GM18526 (cell line): ENCODE results near the gene HOXC5.

Experiments
- POLR2A ChIP-seq: IDR thresholded peaks from 3 replicates; pipeline ENCODE4 v1.6.1; 2011; ENCODE audit not compliant: insufficient read length; ENCODE audit errors: extremely low read depth

HOXC5 gene

DNA sequence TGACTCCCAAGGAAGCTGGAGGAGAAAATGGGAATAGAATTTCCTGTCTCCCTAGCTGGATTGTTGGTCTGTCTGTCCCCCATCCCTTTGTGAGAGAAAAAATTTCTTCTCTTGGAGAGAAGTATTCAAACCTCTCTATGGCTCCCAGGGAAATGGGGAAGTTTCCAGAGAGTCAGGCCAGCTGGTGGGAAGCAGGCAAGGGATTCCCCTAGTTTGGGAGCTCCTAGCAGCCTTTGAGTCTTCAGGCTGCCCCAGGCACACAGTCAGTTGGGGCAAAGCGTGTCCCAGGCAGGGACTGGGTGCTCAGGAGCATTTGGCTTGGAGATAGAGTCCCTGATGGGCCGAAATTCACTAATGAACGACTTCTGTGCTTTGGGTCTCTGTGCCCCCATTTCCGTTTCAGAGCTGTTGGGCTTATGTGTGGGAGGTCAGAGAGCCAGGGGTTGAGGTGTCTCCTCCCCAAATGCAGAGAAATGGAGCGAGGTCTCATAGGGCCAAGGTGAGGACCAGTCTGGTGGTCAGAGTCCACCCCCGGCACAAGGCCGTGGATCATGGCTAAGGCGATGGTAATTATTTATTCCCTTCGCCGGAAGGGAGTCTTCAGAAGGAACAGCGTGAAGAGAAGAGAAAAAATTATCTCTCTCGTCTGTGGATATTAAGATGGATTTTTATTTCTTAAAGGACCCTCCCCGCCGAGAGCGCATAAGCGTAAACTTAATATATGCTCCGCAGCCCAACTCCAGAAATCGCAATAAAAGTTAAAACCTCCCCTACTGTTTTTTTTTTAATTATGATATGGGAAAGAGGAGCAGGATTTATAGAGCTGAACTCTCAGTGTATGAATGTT lies 39.5 kb upstream of the HOXC5 start:
- no peak for TF ChIP-seq POLR2A

DNA sequence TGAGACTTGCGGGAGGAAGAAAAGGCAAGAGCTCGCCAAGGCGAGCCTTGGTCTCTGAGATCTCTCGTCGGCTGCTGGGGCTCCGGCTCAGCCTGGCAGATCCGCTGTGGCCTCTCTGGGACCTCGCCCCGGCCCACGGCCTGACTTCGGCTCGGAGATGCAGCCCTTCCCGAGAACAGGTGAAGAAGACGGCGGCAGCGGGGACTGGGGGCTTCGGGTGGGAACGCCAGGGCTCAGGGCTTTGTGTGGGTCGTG lies 38.9 kb upstream of the HOXC5 start:
- no peak for TF ChIP-seq POLR2A

DNA sequence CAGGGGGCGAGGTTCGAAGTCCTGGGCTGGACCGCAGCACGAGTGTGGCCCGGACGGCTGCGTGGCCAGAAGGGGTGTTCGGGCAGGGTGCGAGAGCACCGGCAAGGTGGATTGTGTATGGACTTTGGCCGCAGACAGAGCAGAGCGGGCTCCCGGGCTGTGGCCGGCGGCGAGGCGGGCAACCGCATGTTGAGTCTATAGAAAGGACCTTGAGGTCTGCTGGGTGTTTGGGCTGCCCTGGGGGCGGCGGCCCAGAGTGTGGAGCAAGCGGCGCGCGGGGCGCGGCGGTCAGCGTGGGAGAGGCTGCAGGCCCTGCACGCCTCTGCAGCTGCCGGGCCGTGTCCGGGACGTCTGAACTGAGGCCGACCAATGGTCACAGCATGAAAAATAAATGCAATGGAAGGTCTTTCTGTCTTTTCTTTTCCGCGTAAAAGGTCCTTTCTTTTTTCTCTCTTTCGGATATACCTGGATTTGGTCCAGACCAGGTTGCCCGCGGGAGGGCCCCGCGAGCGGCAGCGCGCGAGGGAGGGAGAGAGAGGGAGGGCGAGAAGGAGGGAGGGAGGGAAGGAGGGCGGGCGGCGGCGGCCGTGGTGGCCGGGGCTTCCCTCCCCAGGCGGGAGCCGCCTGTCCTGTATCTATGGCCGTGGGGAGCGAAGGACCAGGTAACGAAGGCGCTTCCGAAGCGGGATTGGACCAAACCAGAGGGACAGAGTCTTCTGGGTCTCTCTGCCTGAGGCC lies 38.4 kb upstream of the HOXC5 start:
- TF ChIP-seq POLR2A, result no peak

DNA sequence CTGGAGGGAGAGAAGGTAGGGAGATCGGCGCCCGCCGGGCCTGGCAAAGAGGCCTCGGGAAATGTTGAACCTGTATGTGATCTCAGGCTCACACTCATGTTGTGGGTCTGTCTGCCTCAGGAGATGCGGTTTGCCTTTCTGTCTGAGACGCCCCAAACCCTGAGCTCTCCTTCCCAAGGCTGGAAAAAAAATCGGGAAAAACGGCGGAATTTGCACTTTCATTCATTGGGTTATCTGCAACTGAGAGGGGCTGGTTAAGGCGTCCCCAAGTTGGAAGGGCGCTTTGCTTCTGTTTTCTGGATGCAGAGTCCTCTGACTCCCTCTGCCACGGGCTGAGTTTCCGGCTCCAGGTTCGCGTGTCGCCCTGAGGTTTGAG lies 37.9 kb upstream of the HOXC5 start:
- TF ChIP-seq POLR2A, result no peak

DNA sequence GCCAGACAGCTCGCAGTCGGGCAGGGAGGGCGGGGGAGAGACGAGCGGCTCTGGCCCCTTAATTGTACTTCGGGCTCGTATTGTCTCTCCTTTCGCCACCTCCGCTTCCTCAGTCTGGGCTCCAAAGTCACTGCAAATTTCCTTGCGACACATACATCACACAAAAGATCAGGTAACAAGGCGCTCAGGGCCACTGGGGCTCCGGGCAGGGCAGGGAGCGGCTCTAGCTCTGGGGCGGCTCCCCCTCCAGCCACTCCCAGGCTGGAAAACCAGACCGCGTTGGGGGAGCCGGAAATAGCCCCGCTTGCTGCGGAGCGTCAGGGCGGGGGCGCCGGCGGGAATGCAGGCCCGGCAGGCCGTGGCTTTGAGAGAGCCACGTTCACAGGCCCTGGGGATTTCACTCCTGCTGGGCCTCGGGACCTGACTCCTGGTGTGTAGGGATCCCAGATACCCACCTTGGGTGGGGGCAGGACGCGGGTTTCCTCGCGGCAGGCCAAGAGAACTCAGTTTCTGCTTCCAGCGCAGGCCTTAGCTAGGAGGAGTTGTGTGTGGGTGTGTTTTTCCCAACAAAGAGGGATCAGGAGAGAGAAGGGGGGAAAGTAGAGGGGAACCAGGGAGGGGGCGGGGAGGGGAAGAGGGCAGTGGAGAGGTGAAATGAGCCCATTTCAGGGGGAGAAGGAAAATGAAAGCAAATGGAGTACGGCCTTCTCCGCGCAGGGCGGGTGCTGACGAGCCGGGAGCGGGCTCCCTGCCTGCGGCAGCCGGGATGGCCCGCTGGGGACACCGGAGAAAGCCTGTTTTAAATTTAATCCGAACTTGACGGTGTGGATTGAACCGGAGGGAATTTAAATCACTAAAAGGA lies 37.2 kb upstream of the HOXC5 start:
- no peak for TF ChIP-seq POLR2A

DNA sequence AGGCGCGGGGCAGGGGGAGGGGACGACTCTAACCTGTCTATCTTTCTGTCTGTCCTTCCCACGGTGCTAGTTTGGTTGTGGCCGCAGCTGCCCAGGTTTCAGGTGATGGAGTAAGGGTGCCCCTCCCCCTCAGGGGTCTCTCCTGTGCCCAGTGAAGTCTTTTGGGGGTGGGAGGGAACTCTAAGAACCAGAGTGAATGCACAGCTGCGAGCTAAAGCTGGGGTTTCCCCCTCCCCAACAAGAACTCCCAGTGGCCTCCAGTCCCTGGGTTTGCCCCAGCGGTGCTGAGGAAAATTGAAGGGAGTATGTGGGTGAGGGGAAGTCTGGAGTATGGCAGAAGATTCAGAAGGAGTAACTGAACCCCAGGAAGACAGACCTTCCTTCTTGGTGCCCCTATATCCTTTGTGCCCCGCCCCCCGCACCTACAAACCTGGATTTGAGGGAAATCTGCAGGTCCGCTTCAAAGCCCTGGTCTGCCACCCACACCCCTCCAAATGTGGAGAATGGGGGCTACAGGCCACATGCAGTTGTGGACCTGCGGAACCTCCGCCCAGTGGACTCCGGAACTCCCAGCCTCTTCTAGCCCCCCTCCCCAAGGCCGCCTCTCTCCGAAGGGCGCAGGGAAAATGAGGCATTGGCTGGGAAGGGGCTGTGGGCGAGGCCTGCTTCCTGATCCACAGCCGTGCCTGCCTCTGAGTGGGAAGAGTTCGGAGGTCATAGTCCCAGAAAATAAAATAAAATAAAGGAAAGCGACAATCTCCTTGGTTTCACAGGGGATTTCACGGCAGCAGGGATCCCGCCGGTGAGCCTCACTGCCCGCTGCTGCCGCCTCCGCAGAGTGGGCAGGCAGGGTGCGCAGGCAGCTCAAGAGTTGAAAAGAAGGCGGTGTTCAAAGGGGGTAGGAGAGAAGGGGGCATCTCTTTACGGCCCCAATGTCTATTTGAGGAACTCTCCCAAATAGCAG lies 36.3 kb upstream of the HOXC5 start:
- TF ChIP-seq POLR2A, result no peak

DNA sequence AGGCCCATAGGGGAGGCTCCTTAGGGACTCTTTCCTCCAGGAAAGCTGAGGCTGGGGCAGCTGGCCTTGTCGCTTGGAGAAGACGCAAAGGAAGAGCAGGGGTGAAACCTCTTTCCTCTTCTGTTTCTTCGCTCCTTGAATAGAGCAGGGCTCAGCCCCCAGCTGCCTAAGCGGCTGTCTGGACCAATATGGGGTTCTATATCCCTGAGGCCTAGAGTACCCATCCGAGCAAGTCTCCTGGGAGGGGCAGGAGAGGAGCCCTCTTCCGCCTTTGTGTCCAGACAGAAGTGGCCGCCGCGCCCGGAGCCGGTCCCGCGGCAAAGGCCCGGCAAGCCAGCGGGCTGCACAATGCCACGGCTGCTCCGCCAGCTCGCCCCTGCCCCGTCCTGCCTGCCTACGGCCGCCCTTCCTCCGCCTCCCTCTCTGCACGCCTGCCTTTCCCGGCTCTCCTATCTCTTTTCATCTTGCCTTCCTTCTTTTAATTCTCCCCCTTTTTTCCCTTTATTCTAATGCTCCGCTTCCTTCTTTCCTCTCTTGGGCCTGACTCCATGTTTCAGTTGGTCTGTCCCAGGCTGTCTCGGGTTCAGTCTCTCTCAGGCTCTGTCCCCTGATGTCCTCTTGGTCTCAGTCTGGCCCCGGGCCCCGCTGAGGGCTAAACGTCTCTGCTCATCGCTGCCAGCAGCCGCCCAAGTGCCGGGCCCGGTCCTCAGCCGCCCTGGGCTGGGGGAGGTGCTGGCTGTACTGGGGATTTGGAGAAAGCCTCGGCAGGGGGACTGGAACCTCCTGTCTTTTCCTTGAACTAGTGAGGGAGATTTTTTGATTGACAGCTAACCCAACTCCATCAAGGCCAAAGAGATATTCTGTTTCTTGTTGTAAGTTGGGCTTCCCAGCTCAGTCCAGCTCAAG lies 35.4 kb upstream of the HOXC5 start:
- TF ChIP-seq POLR2A, result no peak

DNA sequence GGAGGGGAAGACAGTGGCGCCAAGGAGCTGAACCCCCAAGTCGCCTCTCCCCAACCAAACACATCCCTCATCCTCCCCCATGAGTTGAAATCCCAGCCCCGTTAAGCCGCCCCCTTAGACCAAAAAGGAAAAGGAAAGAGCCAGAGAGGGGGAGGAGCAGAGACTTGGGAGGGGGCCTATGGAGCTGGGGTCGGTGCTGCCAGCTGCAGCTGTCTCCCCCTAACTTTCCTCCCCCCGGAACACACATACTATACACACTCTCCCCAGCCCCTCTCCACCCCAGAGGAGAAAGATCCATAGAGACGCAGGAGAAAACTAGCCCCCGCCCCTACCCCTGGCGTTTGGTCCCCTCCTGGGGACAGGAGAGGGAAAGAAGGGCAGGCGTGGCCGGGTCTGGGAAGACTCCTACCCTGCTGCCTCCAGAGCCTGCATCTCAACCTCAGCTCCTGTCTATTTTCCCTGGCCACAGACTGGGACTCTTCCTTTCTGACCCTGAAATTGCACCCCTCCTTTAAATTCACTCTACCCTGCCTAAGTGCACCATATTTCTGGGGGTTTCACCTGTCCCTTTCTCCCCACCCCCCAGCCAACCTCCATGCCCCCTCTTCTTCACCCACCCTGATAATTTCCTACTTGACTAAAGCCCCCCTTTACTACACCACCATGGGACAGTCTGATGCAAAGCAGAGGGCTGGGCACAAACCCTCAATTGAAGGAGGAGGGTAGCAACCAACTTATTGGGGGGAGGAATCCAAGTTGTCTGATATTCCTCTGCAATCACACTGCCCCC lies 34.5 kb upstream of the HOXC5 start:
- no peak for TF ChIP-seq POLR2A

DNA sequence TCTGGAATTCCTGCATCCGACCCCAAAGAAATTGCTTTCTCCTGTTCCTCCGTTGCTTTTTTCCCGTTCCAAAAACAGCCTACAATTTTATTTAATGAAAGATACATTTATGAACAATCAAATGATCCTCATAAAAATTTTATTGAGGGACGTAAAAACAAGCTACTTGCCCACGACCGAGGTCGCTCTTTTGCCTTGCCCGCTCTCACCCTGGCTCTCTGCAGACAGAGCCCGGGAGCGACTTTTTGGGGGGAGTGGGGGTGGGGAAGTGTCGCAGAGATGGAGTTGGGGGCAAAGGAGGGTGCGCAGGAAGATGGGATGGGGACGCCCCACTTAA lies 34.0 kb upstream of the HOXC5 start:
- no peak for TF ChIP-seq POLR2A

DNA sequence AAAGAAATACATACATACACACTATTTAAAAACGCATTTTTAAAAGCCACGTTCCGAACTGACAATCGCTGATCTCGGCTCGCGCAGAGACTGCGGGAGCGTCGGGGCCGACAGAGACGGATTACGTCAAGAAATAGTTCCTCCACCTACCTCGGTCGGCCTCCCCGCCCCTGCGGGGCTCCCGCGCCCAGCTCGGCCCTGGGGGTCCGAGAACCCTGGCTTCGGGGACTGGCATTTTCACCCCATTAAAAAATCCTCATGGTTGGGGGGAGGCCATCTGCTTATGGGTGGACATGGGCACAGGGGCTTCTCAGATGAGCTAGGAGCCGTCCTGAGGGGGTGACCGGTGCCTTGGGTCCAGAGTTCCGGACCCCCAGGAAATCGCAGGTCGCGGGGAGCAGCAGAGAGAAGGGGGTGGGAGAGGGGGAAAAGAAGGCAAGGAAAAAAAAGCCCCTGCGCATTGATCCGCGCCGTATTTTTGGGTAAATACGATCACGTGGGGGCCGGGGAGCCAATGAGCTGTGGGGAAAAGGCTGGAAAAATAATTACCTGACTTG lies 33.2 kb upstream of the HOXC5 start:
- no peak for TF ChIP-seq POLR2A

DNA sequence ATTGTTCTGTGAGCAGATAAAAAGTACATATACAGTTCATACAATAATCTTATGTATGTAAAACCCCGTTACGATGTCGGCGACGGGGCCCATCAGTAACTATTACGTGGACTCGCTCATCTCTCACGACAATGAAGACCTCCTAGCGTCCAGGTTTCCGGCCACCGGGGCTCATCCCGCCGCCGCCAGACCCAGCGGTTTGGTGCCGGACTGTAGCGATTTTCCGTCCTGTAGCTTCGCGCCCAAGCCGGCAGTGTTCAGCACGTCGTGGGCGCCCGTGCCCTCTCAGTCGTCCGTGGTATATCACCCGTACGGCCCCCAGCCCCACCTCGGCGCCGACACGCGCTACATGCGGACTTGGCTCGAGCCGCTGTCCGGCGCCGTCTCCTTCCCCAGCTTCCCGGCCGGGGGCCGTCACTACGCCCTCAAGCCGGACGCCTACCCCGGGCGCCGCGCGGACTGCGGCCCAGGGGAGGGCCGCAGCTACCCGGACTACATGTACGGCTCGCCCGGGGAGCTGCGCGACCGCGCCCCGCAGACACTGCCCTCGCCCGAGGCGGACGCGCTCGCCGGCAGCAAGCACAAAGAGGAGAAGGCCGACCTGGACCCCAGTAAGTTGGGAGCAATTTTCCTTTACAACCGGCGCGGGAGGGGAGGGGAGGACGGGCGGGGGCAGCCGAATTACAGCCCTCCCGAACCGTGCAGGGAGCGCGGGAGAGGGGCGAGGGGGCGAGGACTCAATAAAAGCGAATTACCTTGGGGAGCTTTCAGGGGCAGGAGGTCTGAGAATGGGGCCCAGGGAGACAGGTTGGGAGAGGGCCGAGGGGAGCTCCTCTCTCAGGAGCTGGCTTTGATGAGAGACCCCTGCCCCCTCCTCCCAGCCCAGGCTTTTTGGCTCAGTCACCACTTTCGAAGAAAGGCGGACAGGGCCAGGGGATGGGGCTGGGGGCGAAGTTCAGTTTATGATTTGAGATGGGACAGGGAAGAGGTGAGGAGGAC lies 32.4 kb upstream of the HOXC5 start, which contains the start of gene HOXC9:
TSS of gene HOXC9 (plus strand) at position 46 of the 999 bp plus-strand sequence. CDS start at position 74, 28 bp downstream.
- TF ChIP-seq POLR2A, result no peak
